Neural crest cell (in vitro differentiated cells): Measurements from ENCODE around the gene NUP93. TPM values are rescaled to one million over a fixed set of nuclear protein-coding genes. Genes with fewer than 3 reads are reported as not detected.
A peak's percentile ranks its signal among the peaks of the same experiment; 100 is the strongest.

Source experiments
- DNase-seq: peaks from one replicate; pipeline ENCODE4 v3.0.0; 2021; ENCODE audit warnings: low read depth, mixed read lengths, low spot score
- H3K27ac Mint-ChIP-seq: one replicate; pipeline ENCODE4 v1.8.0; 2021; ENCODE audit warnings: mild to moderate bottlenecking, mixed read lengths; ENCODE audit not compliant: unreplicated experiment
- H3K27me3 Mint-ChIP-seq: 2 replicates; pipeline ENCODE4 v1.8.0; 2021; ENCODE audit warnings: low read depth, mild to moderate bottlenecking, mixed read lengths
- H3K36me3 Mint-ChIP-seq: 2 replicates; pipeline ENCODE4 v1.8.0; 2021; ENCODE audit warnings: low read depth, mild to moderate bottlenecking, mixed read lengths
- H3K4me1 Mint-ChIP-seq: 2 replicates; pipeline ENCODE4 v1.8.0; 2021; ENCODE audit warnings: mixed read lengths
- H3K4me3 Mint-ChIP-seq: one replicate; pipeline ENCODE4 v1.8.0; 2021; ENCODE audit warnings: mild to moderate bottlenecking, mixed read lengths
- H3K9me3 Mint-ChIP-seq: 2 replicates; pipeline ENCODE4 v1.8.0; 2021; ENCODE audit warnings: mixed read lengths
- CTCF ChIP-seq: fragments of 200-600 bp; sonication (generic); conservative IDR thresholded peaks from 2 replicates; pipeline ENCODE4 v1.5.0; 2021; ENCODE audit warnings: antibody characterized with exemption, mild to moderate bottlenecking
- total RNA-seq: library from RNA; stranded (reverse); gene quantifications from 2 replicates; pipeline ENCODE4 v1.2.1, GENCODE V29; 2021

Gene NUP93
- total RNA-seq, 1 donor from 2014 or later = 152 TPM

DNA sequence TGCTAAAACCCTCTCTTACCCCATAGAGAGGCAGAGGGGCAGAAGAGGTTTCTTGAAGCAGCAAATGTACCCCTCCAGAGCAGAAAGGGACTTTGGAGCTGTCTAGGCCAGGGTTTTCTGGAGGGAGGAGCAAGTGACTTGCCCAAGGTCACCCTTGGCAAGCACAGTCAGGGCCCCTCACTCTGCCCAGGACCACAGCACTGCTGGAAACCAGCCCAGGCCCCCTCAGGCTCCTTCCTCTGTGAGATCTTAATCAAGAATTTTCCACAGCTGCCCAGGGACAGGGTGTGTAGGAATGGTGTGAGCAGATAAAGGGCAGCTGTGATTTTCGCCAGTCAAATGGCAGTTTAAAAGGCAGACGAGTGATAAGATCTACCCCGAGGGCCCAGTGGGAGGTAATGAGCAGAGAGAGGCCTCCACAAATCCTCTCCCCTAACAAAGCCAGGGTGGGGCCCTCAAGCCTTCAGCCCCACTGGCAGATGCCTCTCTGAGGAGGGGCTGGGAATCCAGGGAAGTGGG is 131.2 kb downstream of the NUP93 start:
- peak overlapping the region; percentile 30 for H3K27ac Mint-ChIP-seq
- no peaks in the 10 kb centered on the region for H3K27me3 Mint-ChIP-seq
- no peak for DNase-seq
- no peaks in the 10 kb centered on the region for H3K36me3 Mint-ChIP-seq
- no peak overlapping the region for H3K4me3 Mint-ChIP-seq
- H3K9me3 Mint-ChIP-seq = no peaks in the 10 kb centered on the region
- H3K4me1 Mint-ChIP-seq = peaks cover 10% of the 10 kb centered on the region
- no peak for TF ChIP-seq CTCF

- Mint-ChIP-seq H3K27me3 (no peaks in the 10 kb centered on the region), H3K4me1 (peaks cover 10% of the 10 kb centered on the region), H3K4me3 (no peak overlapping the region), H3K9me3 (no peaks in the 10 kb centered on the region), H3K36me3 (no peaks in the 10 kb centered on the region), H3K27ac (no peak overlapping the region)
- TF ChIP-seq CTCF = no peak
- no peak for DNase-seq
Measured at GRCh38 chr16:56861756-56862155, 131.8 kb downstream of the NUP93 start.

DNA sequence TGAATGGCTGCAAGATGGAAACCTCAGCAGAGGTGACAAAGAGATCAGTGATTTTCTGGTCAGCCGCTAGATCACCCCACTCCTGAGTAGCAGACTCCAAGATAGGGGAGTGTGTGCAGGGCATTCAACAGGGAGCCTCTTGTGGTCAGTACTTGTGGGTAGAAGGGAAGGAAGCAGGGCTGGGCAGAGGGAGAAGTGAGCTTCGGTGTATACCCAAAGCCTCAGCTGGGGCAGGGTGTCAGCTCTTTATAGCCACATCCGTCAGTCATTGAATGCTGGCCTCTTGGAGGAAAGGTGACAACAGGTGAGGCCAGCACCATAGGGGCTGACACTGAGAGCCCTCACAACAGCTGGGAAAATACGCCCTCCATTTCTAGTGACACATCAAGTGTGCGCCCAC is 132.8 kb downstream of the NUP93 start:
- Mint-ChIP-seq H3K4me3 (no peak overlapping the region), H3K27me3 (no peaks in the 10 kb centered on the region), H3K27ac (no peak overlapping the region), H3K9me3 (no peaks in the 10 kb centered on the region), H3K4me1 (peaks cover 15% of the 10 kb centered on the region), H3K36me3 (no peaks in the 10 kb centered on the region)
- TF ChIP-seq CTCF = no peak
- DNase-seq = no peak

DNA sequence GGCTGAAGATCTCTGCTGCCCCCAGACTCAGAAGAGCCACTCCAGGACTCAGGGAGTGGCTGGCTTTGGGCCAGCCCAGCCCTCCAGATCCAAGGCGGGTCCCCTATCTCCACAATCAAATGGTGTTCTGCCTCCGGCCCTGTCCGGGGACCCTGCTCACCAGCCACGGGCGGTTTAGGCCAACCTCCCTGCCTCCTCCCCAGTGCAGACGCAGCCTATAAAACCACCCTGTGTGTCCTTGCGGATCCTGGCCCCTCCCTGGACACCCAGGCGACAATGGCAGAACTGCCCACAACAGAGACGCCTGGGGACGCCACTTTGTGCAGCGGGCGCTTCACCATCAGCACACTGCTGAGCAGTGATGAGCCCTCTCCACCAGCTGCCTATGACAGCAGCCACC is 135.0 kb downstream of the NUP93 start, which contains the start of gene SLC12A3:
Gene SLC12A3 (plus strand): TSS at position 248 of the 400 bp plus-strand sequence. CDS start 29 bp downstream, at position 277.
- H3K27ac Mint-ChIP-seq = no peak within 1 kb of the TSS
- no peak within 1 kb of the TSS for H3K4me3 Mint-ChIP-seq
- H3K4me1 Mint-ChIP-seq = peaks cover 15% of the 10 kb centered on the region
- H3K9me3 Mint-ChIP-seq = no peaks in the 10 kb centered on the region
- no peaks in the 10 kb centered on the region for H3K27me3 Mint-ChIP-seq
- TF ChIP-seq CTCF = no peak
- DNase-seq = no peak
- no peaks in the 10 kb centered on the region for H3K36me3 Mint-ChIP-seq

DNA sequence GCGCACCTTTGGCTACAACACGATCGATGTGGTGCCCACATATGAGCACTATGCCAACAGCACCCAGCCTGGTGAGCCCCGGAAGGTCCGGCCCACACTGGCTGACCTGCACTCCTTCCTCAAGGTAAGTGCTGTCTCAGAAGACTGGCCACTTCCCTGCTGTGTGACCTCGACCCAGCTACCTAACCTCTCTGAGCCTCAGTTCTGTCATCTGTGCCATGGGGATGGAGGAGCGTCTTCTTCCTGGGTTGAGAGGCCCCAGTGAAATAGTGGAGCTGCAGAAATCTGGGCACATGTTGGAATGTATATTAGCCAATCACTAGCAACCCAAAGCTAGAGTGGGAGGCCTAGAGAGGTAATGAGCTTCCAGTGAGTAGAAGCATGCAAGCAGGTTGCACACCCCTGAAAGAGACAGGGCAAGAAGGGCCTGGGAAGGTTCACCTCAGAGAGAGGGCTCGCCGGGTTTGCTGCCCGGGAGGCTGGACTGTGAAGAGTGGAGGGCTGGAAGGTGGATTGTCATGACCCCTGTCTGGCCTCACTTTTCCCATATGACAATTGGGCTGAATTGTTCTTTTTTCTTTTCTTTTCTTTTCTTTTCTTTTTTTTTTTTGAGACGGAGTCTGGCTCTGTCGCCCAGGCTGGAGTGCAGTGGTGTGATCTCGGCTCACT is 135.6 kb downstream of the NUP93 start:
- DNase-seq = no peak
- no peak overlapping the region for H3K4me3 Mint-ChIP-seq
- no peaks in the 10 kb centered on the region for H3K27me3 Mint-ChIP-seq
- H3K9me3 Mint-ChIP-seq = no peaks in the 10 kb centered on the region
- H3K4me1 Mint-ChIP-seq = peaks cover 15% of the 10 kb centered on the region
- no peak for TF ChIP-seq CTCF
- no peaks in the 10 kb centered on the region for H3K36me3 Mint-ChIP-seq
- no peak overlapping the region for H3K27ac Mint-ChIP-seq
